HCT116 (cell line): Measurements from ENCODE around the gene ZBED5. TPM values are rescaled to one million over a fixed set of nuclear protein-coding genes. Genes with fewer than 3 reads are reported as not detected.

Source experiments
- ATAC-seq: fragments of 200-7000 bp; cut with Tn5 transposase; 2 replicates; pipeline ENCODE4 v1.9.1; 2020; ENCODE audit warnings: mild to moderate bottlenecking, moderate library complexity
- BruUV-seq: library from RNA; stranded (reverse); fragments of 400-500 nt; replicated peaks from 2 replicates; lab custom pipeline; 2021; lab: Mats Ljungman, UMichigan
- CTCF ChIA-PET: fragments of 300-600 bp; sonication (Branson Sonifier 250); formaldehyde crosslinking; loops from one replicate; lab custom pipeline; 2021; ENCODE audit warnings: antibody characterized with exemption; lab: Charles Lee
- POLR2A ChIA-PET: fragments of 300-600, 350-600 bp; sonication (Branson Sonifier 250); formaldehyde crosslinking; loops from one replicate; lab custom pipeline; 2021; ENCODE audit warnings: antibody characterized with exemption; lab: Charles Lee
- RAD21 ChIA-PET, 2 experiments: fragments of 300-600 bp; sonication (Branson Sonifier 250); formaldehyde crosslinking; loops; one replicate each; lab custom pipeline; 2023; ENCODE audit warnings: low total read pairs in 2 of 2; ENCODE audit not compliant: uncharacterized antibody in 2 of 2, unreplicated experiment in 2 of 2, low non-redundant PET in 1 of 2; lab: Charles Lee
- DNase-seq: peaks from one replicate; pipeline ENCODE4 v3.0.0-alpha.2; 2010; ENCODE audit warnings: low read depth, low spot score
- H2AFZ ChIP-seq: fragments of 200-600 bp; shearing (Covaris generic), sonication (generic); 2 replicates; pipeline ENCODE4 v1.6.1; 2017; ENCODE audit warnings: low read depth, mixed run types, mixed read lengths, antibody characterized with exemption, low read length; ENCODE audit not compliant: poor library complexity, severe bottlenecking
- H3K27ac ChIP-seq: 2 replicates; pipeline ENCODE4 v1.5.1; 2012; ENCODE audit warnings: low read depth, low read length
- H3K27me3 ChIP-seq: fragments of 200-600 bp; sonication (generic); 2 replicates; pipeline ENCODE4 v1.6.1; 2016; ENCODE audit warnings: mixed run types, low read length, mixed read lengths; ENCODE audit not compliant: insufficient read depth
- H3K36me3 ChIP-seq, 2 experiments: fragments of 200-500 bp in 1 of 2; fragments of 200-600 bp in 1 of 2; sonication (Bioruptor generic) in 1 of 2; sonication (generic) in 1 of 2; 2 replicates each; pipeline versions ENCODE4 v1.5.1 to v1.6.1; 2014 to 2016; ENCODE audit warnings: low read length in 2 of 2, inconsistent platforms in 1 of 2, mixed read lengths in 1 of 2, mixed run types in 1 of 2; ENCODE audit not compliant: insufficient read depth in 2 of 2, control insufficient read depth in 1 of 2
- H3K4me1 ChIP-seq, 2 experiments: fragments of 200-600 bp in 1 of 2; sonication (generic) in 1 of 2; 2 replicates each; pipeline versions ENCODE4 v1.5.1 to v1.6.1; 2012 to 2017; ENCODE audit warnings: low read length in 2 of 2, inconsistent platforms in 1 of 2, mild to moderate bottlenecking in 1 of 2, mixed read lengths in 1 of 2, mixed run types in 1 of 2, moderate library complexity in 1 of 2; ENCODE audit not compliant: insufficient read depth in 2 of 2, control insufficient read depth in 1 of 2
- H3K4me2 ChIP-seq: fragments of 200-600 bp; sonication (generic); 2 replicates; pipeline ENCODE4 v1.6.1; 2017; ENCODE audit warnings: mixed run types, low read length, mixed read lengths
- H3K4me3 ChIP-seq, 2 experiments: fragments of 200-600 bp in 1 of 2; sonication (generic) in 1 of 2; replicated peaks in 1 of 2; 2 replicates each; pipeline ENCODE4 v1.5.1; 2011 to 2016; ENCODE audit warnings: low read length in 2 of 2, control low read depth in 1 of 2, low read depth in 1 of 2, mild to moderate bottlenecking in 1 of 2, mixed read lengths in 1 of 2, mixed run types in 1 of 2
- H3K79me2 ChIP-seq: fragments of 200-600 bp; sonication (generic); 2 replicates; pipeline ENCODE4 v1.6.1; 2017; ENCODE audit warnings: mild to moderate bottlenecking, mixed run types, low read length, moderate library complexity, mixed read lengths; ENCODE audit not compliant: insufficient read depth
- H3K9ac ChIP-seq: fragments of 200-600 bp; sonication (generic); 2 replicates; pipeline ENCODE4 v1.6.1; 2016; ENCODE audit warnings: low read length, mixed read lengths
- H3K9me2 ChIP-seq: fragments of 200-600 bp; sonication (generic), shearing (Covaris generic); 2 replicates; pipeline ENCODE4 v1.6.1; 2017; ENCODE audit warnings: mixed run types, mild to moderate bottlenecking, moderate library complexity; ENCODE audit not compliant: insufficient read depth
- H3K9me3 ChIP-seq, 2 experiments: fragments of 200-500 bp in 1 of 2; fragments of 200-600 bp in 1 of 2; sonication (Bioruptor generic) in 1 of 2; sonication (generic) in 1 of 2; 2 replicates each; pipeline ENCODE4 v1.6.1; 2014 to 2017; ENCODE audit warnings: low read length in 2 of 2, mixed read lengths in 2 of 2, inconsistent platforms in 1 of 2, low read depth in 1 of 2, mild to moderate bottlenecking in 1 of 2, mixed run types in 1 of 2, moderate library complexity in 1 of 2; ENCODE audit not compliant: control insufficient read depth in 1 of 2, insufficient read depth in 1 of 2
- H4K20me1 ChIP-seq: fragments of 200-600 bp; sonication (generic), shearing (Covaris generic); 2 replicates; pipeline ENCODE4 v1.6.1; 2017; ENCODE audit warnings: mixed run types, mild to moderate bottlenecking, moderate library complexity; ENCODE audit not compliant: insufficient read depth
- ATF3 ChIP-seq: IDR thresholded peaks from 2 replicates; pipeline ENCODE4 v1.6.1; 2012
- CBX3 ChIP-seq: IDR thresholded peaks from 2 replicates; pipeline ENCODE4 v1.6.1; 2012; ENCODE audit warnings: low read depth
- CTCF ChIP-seq, 3 experiments: fragments of 200-600 bp in 1 of 3; sonication (generic) in 1 of 3; IDR thresholded peaks in 2 of 3; conservative IDR thresholded peaks in 1 of 3; 2 replicates each; pipeline ENCODE4 v1.5.1; 2012 to 2017; ENCODE audit warnings: low read depth in 2 of 3, low read length in 2 of 3, antibody characterized with exemption in 1 of 3, borderline replicate concordance in 1 of 3, control low read depth in 1 of 3, mild to moderate bottlenecking in 1 of 3, mixed read lengths in 1 of 3, mixed run types in 1 of 3, moderate library complexity in 1 of 3; ENCODE audit not compliant: insufficient read depth in 1 of 3
- EGR1 ChIP-seq: IDR thresholded peaks from 2 replicates; pipeline ENCODE4 v1.6.1; 2012; ENCODE audit warnings: low read depth
- ELF1 ChIP-seq: IDR thresholded peaks from 2 replicates; pipeline ENCODE4 v1.6.1; 2012; ENCODE audit warnings: low read depth, borderline replicate concordance
- JUND ChIP-seq: IDR thresholded peaks from 2 replicates; pipeline ENCODE4 v1.6.1; 2012
- POLR2A ChIP-seq: IDR thresholded peaks from 2 replicates; pipeline ENCODE4 v1.7.0; 2011; ENCODE audit warnings: borderline replicate concordance; ENCODE audit not compliant: insufficient read depth, insufficient read length; ENCODE audit errors: extremely low read depth
- POLR2AphosphoS5 ChIP-seq: IDR thresholded peaks from 2 replicates; pipeline ENCODE4 v1.6.1; 2011; ENCODE audit warnings: mild to moderate bottlenecking, low read depth, low read length, moderate library complexity
- REST ChIP-seq: IDR thresholded peaks from 2 replicates; pipeline ENCODE4 v1.6.1; 2012; ENCODE audit warnings: low read depth
- SIN3A ChIP-seq: IDR thresholded peaks from 2 replicates; pipeline ENCODE4 v1.6.1; 2012; ENCODE audit warnings: low read depth
- SP1 ChIP-seq: IDR thresholded peaks from 2 replicates; pipeline ENCODE4 v1.6.1; 2012; ENCODE audit warnings: low read depth
- YY1 ChIP-seq: IDR thresholded peaks from 2 replicates; pipeline ENCODE4 v1.6.1; 2011; ENCODE audit warnings: low read length, low read depth, moderate library complexity, mild to moderate bottlenecking; ENCODE audit not compliant: insufficient replicate concordance; ENCODE audit errors: extremely low read depth
- ZBTB33 ChIP-seq: IDR thresholded peaks from 2 replicates; pipeline ENCODE4 v1.6.1; 2011; ENCODE audit warnings: mild to moderate bottlenecking, low read length, moderate library complexity; ENCODE audit not compliant: insufficient replicate concordance; ENCODE audit errors: extremely low read depth
- intact Hi-C: fragments of 100-400 bp; cut with micrococcal nuclease; formaldehyde crosslinking; loops from 2 replicates; pipeline ENCODE4 v1.10.0; 2022
- total RNA-seq: library from RNA; stranded (reverse); gene quantifications from one replicate; pipeline ENCODE4 v1.2.1, GENCODE V29; 2021; ENCODE audit not compliant: unreplicated experiment

The ZBED5 gene
- total RNA-seq, 1 experiment from 2014 or later = 26.8 TPM

GRCh38 chr11:10898763-10899025 is 40.8 kb upstream of the ZBED5 start (continued):
- TF ChIP-seq ZBTB33 (no peak), EGR1 (no peak)

- H3K9me3 ChIP-seq = no peaks in the 10 kb centered on the region
- peaks cover 43 to 56% of the 10 kb centered on the region in 2 experiments for H3K4me1 ChIP-seq
- H3K4me2 ChIP-seq = peak overlapping the region; percentile 74
- intact Hi-C loops = no loop called here
- H3K9me2 ChIP-seq = no peaks in the 10 kb centered on the region
- H3K36me3 ChIP-seq = no peaks in the 10 kb centered on the region
- no peak overlapping the region for H2AFZ ChIP-seq
- no peaks in the 10 kb centered on the region for H3K27me3 ChIP-seq
- BruUV-seq = no TSS peak
- DNase-seq (no peak), ATAC-seq (no peak)
- POLR2A ChIA-PET = interaction anchor here (2.9 to 4.7 kb wide), 2 partner anchors 40 to 89 kb away, joined by 9 to 48 read pairs; partner anchors contain the start of genes EIF4G2 and ZBED5
- H3K4me3 ChIP-seq = no peak overlapping the region
- H3K27ac ChIP-seq = peak overlapping the region; percentile 93
- no peaks in the 10 kb centered on the region for H3K79me2 ChIP-seq
- peak overlapping the region; percentile 65 for H3K9ac ChIP-seq
- CTCF ChIA-PET = interaction anchor here (1.2 kb wide), 1 partner anchor 20 kb away, joined by 3 read pairs; no protein-coding TSS in a partner anchor
- RAD21 ChIA-PET = no interaction called here
- no peaks in the 10 kb centered on the region for H4K20me1 ChIP-seq
- TF ChIP-seq REST (no peak), ATF3 (no peak), SP1 (no peak), CBX3 (no peak), SIN3A (no peak), POLR2AphosphoS5 (no peak), EGR1 (no peak), CTCF (IDR thresholded peaks at IDR 0.05 in 2 of 3, conservative IDR thresholded peaks at IDR 0.05 in 1 of 3; ENCODE audit: borderline replicate concordance in 1 of 3, insufficient read depth in 1 of 3, low read depth in 2 of 3, low read length in 2 of 3) (no peak), ZBTB33 (no peak), YY1 (no peak), ELF1 (no peak), JUND (no peak), POLR2A (no peak)
These were observed 40.3 kb upstream of the ZBED5 start for GRCh38 chr11:10898003-10898762.
